Kidney capillary endothelial cell (primary cell): Measurements from ENCODE around the gene SLC25A38.
"Not testable (repeated sequence)": the region's sequence is repeated elsewhere in the genome, so short reads cannot be mapped to it uniquely, and the experiment has no call there.

Source experiments
- DNase-seq: peaks from one replicate; pipeline ENCODE4 v3.0.0-alpha.2; 2018; ENCODE audit warnings: low spot score

The SLC25A38 gene

DNA sequence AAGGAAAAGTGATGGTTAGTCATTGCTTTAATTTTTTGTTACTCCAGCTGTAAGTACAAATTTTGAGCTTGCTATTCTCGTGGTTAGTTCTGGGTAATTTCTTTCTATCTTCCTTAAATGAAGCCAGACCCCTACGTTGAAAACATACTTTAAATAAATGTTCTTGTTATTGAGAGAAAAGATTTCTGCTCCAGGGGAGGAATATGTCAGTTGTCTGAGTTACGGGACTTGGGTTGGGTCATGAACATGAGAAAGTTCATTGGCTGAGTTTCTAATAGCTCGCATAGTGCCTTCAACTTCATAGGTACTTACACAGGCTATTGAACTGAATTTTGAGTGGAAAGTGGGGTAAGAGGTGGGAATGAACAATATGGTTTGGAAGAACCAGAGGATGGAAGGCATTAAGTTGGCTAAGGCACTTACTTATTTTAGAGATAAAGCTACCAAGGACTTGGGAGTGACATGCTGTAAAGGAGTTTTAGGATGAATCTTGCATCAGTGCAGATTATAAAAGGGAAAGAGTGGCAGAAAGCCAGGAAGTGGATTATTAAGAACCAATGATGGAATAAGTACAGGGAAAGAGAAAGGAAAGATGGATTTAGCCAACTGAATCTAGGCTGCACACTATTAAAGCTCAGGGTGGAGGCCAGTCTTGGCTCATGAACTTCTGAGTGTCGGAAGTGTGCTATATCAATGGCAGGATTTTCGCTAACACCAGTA is 24.8 kb downstream of the SLC25A38 start:
- DNase-seq = no peak

DNA sequence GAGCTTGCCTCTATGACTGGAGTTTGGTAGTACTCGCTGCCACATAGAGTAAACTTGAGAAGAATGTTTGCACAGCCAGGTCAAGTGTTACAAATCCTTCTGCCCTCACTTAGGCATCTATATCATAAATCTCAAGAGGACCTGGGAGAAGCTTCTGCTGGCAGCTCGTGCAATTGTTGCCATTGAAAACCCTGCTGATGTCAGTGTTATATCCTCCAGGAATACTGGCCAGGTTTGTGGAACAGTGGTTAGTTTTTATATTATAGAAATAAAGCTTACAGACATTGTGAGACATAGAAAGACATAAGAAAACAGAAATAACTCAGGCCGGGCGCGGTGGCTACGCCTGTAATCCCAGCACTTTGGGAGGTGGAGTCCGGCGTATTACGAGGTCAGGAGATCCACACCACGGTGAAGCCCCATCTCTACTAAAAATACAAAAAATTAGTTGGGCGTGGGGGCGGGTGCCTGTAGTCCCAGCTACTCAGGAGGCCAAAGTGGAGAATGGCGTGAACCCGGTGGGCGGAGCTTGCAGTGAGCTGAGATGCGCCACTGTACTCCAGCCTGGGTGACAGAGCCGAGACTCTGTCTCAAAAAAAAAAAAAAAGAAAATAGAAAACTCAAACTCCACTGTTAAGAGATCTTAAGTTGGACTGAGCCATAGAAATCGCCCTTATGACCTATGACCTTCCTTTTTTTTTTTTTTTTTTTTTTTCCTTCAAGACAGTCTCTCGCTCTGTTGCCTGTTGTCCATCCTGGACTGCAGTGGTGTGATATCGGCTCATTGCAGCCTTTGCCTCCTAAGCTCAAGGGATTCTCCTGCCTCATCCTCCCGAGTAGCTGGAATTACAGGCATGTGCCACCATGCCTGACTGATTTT is 25.6 kb downstream of the SLC25A38 start:
- no peak for DNase-seq

DNA sequence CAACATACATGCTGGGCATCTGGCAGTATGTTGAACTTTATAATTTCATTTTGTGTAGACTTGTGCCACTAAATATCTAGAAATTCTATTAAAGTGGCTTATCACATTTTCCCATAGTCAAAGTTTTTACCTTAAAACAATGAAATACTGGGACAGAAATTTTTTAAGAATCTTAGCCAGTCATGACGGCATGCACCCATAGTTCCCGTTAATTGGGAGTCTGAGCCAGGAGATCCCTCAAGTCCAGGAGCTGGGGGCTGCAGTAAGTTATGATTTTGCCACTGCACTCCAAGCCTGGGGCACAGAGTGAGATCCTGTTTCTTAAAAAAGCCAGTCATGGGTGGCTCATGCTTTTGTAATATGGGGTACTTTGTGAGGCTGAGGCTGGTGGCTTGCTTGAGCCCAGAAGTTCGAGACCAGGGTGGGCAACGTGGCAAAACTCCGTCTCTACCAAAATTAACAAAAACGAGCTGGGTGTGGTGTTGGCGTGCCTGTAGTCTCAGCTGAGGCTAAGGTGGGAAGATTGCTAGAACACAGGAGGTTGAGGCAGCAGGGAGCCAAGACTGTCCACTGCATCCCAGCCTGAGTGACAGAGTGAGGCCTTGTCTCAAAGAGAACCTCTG is 26.5 kb downstream of the SLC25A38 start:
- DNase-seq = no peak

DNA sequence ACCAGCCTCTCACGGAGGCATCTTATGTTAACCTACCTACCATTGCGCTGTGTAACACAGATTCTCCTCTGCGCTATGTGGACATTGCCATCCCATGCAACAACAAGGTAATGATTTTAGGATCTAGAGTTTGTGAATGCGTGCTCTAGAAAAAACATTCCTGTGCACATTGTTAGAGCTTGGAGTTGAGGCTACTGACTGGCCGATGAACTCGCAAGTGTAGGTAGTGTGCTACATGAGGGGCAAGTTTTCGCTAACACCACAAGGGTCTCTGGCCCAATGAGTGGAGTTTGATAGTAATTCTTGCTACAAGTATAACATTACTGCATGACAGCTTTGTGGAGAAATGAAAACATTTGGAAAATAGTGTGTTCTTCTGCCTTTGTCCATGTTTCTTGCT is 27.7 kb downstream of the SLC25A38 start:
- no peak for DNase-seq

DNA sequence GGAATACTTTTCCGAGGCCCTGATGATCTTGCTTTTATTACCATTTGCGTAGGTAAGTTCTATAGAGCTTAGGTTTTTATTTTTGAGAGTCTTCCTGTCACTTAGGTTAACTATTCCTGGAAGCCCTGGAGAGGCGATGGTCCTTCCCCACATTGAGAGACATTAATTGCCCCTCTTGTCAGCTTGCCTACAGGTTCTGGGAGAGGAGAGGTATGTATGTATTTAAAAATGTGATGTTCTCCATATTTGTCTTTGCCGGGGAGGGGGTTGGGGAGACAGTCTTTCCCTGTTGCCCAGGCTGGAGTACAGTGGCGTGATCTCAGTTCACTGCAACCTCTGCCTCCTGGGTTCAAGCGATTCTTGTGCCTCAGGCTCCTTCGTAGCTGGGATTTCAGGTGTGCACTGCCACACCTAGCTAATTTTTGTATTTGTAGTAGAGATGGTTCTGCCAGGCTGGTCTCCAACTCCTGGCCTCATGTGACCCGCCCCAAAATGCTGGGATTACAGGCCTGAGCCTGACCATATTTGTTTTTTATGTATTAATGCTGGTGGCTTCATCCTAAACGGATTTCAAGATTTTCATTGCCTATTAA is 29.6 kb downstream of the SLC25A38 start:
- DNase-seq = no peak

DNA sequence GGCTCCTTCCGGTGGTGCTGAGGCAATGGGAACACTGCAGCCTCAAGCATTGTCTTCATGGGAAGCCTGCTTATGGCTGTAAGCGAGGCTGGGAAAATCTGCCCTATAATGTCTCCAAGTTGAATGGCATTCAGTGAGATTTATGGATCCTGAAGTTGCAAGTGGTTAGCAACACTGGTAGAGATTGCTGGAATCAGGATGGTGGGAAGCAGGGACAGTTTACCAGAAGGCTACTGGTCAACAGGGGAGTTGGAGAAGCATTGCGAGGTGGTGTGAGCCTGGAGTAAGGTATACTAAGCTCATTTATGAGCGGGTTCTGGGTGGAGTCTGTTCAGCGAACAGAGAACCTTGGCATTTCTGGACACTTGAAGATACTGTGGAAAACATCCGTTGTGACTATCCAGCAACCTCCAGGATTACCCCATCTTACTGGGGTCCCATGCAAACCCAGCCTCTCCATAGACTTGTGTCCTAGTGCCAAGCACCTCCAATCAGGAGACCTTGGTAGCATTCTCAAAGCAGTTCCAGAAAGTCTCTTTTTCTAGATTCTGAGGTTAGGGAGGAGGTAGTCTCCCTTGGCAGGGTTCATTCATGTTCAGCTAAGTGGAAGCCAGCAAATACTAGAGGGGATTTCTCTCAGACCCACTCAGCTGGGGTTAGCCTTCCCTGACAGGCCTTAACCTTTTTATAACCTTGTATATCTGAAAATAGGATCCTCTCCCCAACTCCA is 30.7 kb downstream of the SLC25A38 start:
- no peak for DNase-seq

DNA sequence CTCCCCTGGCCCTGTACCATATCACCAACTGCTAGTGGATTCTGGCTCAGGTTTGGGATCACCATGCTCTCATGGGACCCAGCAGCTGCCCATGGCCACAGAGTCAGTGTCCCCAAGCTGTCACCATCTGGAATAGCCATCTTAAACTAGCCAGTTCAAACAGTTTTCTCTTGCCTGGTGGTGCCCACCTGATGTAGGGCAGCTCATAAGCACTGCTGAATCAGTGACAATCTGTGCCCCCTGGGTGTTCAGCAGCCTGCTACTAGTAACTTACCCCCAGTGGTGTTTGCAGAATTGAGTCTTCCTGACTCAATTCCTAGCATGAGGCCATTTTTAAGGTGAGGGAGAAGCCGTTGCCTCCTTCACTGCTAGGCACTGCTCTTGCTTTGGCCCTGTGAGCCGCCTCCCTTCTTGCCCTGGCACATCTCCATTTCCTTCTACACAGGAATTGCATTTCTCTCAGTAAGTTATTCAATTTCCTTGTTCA is 31.3 kb downstream of the SLC25A38 start:
- DNase-seq = no peak

DNA sequence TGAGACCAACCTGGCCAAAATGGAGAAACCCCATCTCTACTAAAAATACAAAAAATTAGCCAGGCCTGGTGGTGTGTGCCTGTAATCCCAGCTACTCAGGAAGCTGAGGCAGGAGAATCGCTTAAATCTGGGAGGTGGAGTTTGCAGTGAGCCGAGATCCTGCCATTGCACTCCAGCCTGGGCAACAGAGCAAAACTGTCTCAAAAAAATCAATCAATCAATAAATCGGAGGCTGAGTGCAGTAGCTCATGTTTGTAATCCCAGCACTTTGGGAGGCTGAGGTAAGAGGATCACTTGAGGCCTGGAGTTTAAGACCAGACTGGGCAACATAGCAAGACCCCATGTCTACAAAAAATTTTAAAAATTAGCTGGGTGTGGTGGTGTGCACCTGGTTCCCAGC is 32.1 kb downstream of the SLC25A38 start:
- not testable (repeated sequence) for DNase-seq

DNA sequence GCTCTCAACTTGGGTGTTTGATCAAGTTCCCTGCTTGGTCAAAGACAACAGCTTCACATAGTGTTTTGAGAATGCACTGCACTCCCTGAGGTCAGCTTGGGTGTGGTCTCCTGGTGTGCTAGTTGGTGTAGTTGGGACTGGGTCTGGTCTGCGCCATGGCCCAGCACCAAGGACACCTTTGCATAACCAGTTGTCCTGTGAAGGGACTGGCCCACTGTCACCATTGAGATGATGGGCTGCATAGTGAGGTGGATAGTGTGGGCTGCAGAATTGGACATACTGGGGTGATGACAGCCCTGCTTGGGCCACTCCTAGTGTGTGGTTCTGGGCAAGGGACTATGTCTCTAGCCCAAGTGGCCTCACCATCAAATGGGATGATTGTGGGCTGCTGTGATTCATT is 32.8 kb downstream of the SLC25A38 start:
- DNase-seq = no peak

DNA sequence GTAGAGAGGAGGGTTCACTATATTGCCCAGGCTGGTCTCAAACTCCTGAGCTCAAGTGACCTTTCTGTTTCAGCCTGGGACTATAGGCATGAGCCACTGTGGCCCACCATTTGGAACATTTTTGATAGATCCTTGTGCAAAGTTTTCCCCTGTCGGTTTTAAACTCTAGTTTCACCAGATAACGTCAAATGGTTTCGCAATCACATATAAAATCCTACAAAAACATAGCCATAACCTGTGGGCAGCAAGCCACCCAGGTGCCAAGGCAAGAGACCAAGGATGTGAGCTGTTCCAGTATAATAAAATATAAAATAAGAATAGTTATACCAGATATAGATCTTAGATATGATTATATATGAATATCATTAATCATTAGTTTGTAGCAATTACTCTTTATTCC is 33.8 kb downstream of the SLC25A38 start:
- not testable (repeated sequence) for DNase-seq

DNA sequence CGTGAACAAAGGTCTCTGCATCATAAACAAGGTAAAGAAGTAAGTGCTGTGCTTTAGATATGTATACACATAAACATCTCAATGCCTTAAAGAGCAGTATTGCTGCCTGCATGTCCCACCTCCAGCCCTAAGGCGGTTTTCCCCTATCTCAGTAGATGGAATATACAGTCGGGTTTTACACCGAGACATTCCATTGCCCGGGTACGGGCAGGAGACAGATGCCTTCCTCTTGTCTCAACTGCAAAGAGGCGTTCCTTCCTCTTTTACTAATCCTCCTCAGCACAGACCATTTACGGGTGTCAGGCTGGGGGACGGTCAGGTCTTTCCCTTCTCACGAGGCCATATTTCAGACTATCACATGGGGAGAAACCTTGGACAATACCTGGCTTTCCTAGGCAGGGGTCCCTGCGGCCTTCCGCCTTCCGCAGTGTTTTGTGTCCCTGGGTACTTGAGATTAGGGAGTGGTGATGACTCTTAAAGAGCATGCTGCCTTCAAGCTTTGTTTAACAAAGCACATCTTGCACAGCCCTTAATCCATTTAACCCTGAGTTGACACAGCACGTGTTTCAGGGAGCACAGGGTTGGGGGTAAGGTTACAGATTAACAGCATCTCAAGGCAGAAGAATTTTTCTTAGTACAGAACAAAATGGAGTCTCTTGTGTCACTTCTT is 35.5 kb downstream of the SLC25A38 start:
- DNase-seq = not testable (repeated sequence)

DNA sequence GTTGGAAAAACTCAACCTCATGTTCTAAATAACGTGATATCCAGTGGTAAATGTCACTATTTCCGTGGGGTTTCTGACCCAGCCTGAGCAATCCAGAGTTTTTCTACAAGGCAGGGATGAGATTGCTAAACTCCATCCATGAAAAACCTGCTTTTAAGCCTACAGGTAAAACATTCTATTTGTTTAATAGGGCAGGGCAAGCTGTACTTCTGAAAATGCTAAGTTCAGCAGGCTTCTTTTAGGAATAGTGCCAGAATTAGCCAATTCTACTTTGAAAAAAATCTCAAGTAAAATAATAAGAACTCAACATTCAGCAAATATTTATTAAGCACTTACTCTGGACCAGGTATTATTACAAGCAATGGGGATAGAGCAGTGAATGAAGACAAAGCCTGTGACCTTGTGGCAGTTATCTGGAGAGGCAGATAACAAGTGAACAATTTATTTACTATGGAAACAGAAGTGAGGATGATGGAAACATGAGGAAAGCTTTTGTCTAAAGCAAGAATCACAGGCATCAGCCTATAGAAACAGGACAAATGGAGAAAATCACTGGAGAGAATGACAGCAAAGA is 36.7 kb downstream of the SLC25A38 start:
- no peak for DNase-seq

DNA sequence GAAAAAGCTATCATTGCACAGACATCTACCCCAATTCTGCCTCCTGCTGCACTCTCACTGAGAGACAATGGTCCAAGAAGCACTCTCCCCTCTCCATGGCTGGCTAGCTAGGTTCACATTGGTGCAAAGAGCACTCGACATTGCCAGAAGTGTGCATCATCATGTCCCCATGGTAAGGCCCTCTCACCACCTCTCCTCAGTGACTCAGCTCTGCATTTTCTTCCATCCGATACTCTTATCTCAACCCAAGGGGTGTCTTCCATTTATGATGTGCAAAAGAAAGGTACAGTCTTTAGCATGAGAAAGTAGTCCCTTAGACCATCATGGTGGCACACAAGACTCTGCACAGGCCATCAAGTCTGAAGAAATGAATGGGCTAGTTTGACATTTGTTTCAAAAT is 37.4 kb downstream of the SLC25A38 start:
- no peak for DNase-seq

DNA sequence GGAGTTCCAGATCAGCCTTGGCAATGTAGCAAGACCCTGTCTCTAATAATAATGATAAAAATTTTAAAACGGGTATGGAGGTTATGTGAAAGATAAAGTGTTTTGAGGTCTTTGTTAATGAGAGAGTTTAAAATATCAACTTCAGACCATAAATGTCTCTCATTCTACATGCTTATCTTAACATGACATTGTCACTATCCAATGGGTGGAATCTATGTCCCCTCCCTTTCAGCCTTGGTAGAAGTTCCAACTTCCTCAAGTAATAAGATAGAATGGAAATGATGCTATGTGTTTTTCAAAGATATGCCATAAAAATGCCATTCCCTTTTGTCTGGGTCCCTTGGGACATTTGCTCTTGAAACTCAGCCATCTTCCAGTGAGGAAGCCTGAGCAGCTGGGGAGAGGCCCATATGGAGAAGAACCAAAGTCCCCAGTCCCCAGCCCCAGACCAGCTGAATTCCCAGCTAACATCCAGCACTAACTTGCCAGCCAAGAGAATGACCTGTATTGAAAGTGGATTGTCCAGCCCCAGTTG is 40.3 kb downstream of the SLC25A38 start:
- no peak for DNase-seq

DNA sequence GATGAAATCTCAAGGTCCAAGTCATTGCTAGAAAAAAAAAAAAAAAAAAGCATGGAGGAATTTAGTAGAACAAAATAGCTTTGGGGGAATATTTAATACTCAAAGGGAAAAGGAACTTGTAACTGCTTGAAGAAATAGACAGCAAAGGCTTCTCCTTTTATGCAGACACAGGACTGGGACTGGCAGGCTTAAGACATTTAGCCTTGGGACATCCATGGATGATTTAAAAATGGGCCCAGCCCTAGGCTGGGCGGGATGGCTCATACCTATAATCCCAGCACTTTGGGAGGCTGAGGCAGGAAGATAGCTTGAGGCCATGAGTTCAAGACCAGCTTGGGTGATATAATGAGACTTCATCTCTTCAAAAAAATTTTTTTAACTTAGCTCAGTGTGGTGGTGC is 43.1 kb downstream of the SLC25A38 start:
- no peak for DNase-seq

DNA sequence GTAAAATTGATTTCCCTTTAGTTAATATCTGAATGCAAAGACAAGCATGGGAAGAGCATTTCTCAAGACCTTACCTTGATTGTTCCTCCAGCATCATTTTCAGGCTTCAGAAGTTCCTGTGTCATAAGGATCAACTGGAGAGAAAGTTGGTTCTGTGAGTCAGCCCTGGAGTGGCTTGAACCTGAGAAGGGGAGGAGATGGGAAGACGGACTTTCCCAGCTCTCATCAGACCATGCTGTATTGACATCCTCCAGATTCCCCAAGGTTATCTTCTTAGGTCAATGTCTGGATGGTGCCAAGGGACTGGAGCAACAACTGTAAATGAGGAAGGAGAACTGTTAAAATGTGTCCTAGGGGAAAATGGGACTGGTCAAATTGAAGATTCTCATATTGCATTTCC is 44.3 kb downstream of the SLC25A38 start:
- no peak for DNase-seq

DNA sequence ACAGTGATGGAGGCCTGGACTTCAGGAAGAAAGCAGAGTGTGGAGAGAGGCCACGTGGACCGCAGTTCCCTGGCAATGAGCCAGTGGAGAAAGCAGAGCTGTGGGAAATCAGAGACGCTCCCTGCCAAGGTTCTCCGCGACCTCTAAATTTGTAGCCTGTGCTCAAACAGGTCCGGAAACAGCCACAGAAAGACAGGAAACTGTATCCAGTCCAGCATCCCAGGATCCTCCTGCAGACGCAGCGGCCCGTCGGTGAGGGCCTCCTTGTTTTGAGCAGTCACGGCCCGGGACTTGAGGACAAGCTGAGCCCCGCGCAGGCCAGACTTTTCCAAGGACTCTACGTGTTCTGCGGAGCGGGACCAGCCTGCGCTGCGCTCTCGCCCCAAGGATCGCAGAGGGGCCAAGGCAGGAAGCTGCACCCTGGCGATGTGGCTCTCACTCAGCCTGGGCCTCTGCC is 45.6 kb downstream of the SLC25A38 start:
- DNase-seq = peak; percentile 45

DNA sequence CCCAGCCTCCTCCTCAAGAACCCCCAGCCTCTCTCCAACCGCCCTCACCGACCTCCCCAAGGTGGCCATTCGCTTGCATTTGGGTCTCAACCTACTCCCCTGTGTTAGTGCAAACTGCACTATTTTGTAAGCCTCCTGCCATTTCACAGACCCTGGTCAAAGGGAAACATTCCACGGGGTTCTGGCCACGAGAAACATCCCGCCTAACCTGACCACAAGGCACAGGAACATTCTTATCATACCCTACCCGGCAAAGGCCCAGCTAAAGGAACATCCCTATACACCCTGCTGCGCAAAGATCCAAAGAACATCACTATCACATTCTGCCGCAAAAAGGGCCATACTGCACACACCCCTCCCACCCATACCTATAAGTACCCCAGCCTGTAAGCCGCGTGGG is 46.3 kb downstream of the SLC25A38 start:
- no peak for DNase-seq

DNA sequence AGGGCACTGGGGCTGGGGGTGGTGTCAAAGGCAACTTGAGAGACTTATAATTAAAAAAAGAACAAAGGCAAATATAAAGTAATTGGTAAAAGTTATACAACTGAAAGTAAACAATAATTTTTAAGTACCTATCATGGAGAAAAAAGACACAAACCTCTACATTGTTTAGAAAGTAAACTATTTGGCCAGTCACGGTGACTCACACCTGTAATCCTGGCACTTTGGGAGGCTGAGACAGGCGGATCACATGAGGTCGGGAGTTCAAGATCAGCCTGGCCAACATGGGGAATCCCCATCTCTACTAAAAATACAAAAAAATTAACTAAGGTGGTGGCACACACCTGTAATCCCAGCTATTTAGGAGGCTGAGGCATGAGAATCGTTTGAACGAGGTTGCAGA is 49.2 kb downstream of the SLC25A38 start:
- DNase-seq = no peak

DNA sequence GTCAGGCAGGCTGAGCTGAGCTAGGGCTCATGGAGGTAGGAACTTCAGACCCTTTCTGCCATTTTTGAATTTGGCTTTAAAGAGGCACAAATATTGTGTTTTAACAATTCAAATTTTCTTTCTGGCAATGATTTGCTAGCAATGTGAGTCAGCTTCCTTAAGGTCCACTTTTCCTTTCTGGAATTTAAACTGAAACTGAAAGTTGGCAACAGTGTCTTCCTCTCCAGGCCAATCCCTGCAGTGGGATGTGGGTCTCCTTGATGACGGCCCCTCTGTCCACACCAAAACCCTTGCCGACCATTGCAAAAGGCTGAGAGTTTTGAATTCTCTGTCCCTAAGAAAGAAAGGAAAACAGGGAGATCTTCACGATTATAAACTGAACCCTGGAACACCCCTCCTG is 50.5 kb downstream of the SLC25A38 start:
- DNase-seq = peak; percentile 25
